ENCODE results near the gene EIF4E1B. TPM values are rescaled to one million over a fixed set of nuclear protein-coding genes. Genes with fewer than 3 reads are reported as not detected.

EIF4E1B gene
- polyA plus RNA-seq, 1 donor from 2014 or later, result 0.82 TPM

DNA sequence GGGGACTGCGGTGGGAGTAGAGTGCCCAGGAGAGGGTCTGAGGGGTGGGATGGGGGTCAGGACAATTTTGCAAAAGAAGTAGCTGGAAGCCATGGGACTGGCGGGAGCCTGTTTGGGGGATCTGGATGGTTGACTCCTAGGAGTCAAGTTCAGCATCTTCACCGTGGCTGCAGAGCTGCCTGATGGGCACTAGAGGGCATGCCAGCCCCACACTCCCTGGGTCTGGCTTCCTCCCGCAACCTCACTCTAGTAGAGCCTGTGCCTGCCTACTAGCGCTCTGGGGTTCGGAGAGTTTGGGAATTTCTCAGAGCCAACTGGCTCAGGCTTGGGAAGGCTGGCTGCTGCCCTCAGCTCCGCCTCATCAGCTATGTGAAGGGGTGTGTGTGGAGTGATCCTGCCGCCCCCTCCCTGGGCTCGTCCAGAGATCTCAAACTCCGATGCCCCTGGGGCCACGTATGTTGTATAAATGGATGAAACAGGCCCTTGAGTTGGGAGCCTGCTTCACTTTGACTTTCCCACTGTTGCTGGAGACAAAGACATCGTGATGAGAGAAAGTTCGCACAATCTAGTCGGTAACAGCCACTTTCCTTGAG is 27.6 kb downstream of the EIF4E1B start:
- no peaks in the 10 kb centered on the region for H3F3A ChIP-seq (ENCODE audit: insufficient read depth, low read length, poor library complexity, severe bottlenecking)
- H3K79me2 ChIP-seq (replicated peaks; ENCODE audit: insufficient read depth, low read length), result no peaks in the 10 kb centered on the region
- no peak overlapping the region for H3K27ac ChIP-seq (ENCODE audit: low read length)
- H3K9ac ChIP-seq (ENCODE audit: low read length), result no peak overlapping the region
- H3K27me3 ChIP-seq (ENCODE audit: insufficient read depth, low read depth, low read length), result no peaks in the 10 kb centered on the region
- H3K36me3 ChIP-seq (ENCODE audit: insufficient read depth, low read length), result no peaks in the 10 kb centered on the region
- no peaks in the 10 kb centered on the region for H4K20me1 ChIP-seq (ENCODE audit: insufficient read depth)
- H3K9me3 ChIP-seq (ENCODE audit: low read length), result no peaks in the 10 kb centered on the region
- H2AFZ ChIP-seq (ENCODE audit: low read depth, low read length), result no peak overlapping the region
- no peak overlapping the region for H3K4me3 ChIP-seq (ENCODE audit: low read length)
- H3K4me2 ChIP-seq (ENCODE audit: low read length), result no peak overlapping the region
- H3K9me2 ChIP-seq (ENCODE audit: insufficient read depth, low read length), result no peaks in the 10 kb centered on the region
- no peak for TF ChIP-seq EP300 (conservative IDR thresholded peaks at IDR 0.05; ENCODE audit: poor library complexity, severe bottlenecking)
- TF ChIP-seq, protein P1, sequence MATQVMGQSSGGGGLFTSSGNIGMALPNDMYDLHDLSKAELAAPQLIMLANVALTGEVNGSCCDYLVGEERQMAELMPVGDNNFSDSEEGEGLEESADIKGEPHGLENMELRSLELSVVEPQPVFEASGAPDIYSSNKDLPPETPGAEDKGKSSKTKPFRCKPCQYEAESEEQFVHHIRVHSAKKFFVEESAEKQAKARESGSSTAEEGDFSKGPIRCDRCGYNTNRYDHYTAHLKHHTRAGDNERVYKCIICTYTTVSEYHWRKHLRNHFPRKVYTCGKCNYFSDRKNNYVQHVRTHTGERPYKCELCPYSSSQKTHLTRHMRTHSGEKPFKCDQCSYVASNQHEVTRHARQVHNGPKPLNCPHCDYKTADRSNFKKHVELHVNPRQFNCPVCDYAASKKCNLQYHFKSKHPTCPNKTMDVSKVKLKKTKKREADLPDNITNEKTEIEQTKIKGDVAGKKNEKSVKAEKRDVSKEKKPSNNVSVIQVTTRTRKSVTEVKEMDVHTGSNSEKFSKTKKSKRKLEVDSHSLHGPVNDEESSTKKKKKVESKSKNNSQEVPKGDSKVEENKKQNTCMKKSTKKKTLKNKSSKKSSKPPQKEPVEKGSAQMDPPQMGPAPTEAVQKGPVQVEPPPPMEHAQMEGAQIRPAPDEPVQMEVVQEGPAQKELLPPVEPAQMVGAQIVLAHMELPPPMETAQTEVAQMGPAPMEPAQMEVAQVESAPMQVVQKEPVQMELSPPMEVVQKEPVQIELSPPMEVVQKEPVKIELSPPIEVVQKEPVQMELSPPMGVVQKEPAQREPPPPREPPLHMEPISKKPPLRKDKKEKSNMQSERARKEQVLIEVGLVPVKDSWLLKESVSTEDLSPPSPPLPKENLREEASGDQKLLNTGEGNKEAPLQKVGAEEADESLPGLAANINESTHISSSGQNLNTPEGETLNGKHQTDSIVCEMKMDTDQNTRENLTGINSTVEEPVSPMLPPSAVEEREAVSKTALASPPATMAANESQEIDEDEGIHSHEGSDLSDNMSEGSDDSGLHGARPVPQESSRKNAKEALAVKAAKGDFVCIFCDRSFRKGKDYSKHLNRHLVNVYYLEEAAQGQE (IDR thresholded peaks at IDR 0.05; ENCODE audit: borderline replicate concordance), result no peak
- no peak for TF ChIP-seq POLR2AphosphoS5 (IDR thresholded peaks at IDR 0.05)
- TF ChIP-seq TAF1 (IDR thresholded peaks at IDR 0.05; ENCODE audit: low read depth), result no peak
- TF ChIP-seq SMC3 (conservative IDR thresholded peaks at IDR 0.05; ENCODE audit: poor library complexity), result peak; percentile 95
- TF ChIP-seq, protein P2, sequence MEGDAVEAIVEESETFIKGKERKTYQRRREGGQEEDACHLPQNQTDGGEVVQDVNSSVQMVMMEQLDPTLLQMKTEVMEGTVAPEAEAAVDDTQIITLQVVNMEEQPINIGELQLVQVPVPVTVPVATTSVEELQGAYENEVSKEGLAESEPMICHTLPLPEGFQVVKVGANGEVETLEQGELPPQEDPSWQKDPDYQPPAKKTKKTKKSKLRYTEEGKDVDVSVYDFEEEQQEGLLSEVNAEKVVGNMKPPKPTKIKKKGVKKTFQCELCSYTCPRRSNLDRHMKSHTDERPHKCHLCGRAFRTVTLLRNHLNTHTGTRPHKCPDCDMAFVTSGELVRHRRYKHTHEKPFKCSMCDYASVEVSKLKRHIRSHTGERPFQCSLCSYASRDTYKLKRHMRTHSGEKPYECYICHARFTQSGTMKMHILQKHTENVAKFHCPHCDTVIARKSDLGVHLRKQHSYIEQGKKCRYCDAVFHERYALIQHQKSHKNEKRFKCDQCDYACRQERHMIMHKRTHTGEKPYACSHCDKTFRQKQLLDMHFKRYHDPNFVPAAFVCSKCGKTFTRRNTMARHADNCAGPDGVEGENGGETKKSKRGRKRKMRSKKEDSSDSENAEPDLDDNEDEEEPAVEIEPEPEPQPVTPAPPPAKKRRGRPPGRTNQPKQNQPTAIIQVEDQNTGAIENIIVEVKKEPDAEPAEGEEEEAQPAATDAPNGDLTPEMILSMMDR (IDR thresholded peaks at IDR 0.05; ENCODE audit: poor library complexity, severe bottlenecking), result peak; percentile 91
- TF ChIP-seq RAD21 (conservative IDR thresholded peaks at IDR 0.05), result peak; percentile 94
- no peak for TF ChIP-seq EZH2 (IDR thresholded peaks at IDR 0.05; ENCODE audit: borderline replicate concordance, insufficient read depth, low read length, poor library complexity, severe bottlenecking)
- no peak for TF ChIP-seq MXI1 (conservative IDR thresholded peaks at IDR 0.05; ENCODE audit: poor library complexity, severe bottlenecking)

DNA sequence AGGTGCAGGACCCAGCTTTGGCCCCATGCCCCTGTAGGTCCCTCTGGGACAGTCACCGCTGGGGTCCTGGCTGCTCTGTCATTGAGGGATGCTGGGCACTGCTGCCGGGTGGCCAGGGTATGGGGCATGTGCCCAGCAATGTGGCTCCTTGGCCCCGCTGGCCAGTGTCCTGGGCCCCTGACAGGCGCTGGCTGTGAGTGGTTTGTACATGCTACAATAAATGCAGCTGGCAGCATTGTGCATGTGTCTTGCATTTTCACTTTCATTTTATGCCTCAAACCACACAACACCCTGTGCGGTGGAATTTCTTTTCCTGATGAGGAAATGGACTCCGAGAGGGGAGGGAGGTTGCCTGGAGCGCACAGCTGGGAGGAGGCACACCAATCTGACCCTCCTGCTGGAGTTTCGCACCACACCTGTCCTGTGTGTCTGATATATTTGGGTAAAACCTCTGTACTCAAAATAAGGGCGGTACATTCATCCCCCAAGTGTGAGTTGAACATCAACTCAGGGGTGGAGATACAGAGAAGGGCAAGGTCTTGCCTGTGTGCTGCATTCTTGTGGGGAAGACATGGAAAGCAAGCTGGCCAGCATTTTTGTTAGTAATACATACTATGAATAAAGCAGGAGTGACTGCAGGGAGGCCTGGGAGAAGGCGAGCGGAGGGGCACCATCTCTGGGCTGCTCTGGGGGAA is 28.5 kb downstream of the EIF4E1B start:
- Histone ChIP-seq H3K9me3 (ENCODE audit: low read length) (no peaks in the 10 kb centered on the region), H3K36me3 (ENCODE audit: insufficient read depth, low read length) (no peaks in the 10 kb centered on the region), H2AFZ (ENCODE audit: low read depth, low read length) (no peak overlapping the region), H4K20me1 (ENCODE audit: insufficient read depth) (no peaks in the 10 kb centered on the region), H3F3A (ENCODE audit: insufficient read depth, low read length, poor library complexity, severe bottlenecking) (no peaks in the 10 kb centered on the region), H3K9ac (ENCODE audit: low read length) (no peak overlapping the region), H3K27ac (ENCODE audit: low read length) (no peak overlapping the region), H3K79me2 (replicated peaks; ENCODE audit: insufficient read depth, low read length) (no peaks in the 10 kb centered on the region), H3K9me2 (ENCODE audit: insufficient read depth, low read length) (no peaks in the 10 kb centered on the region), H3K4me2 (ENCODE audit: low read length) (no peak overlapping the region), H3K4me3 (ENCODE audit: low read length) (no peak overlapping the region), H3K27me3 (ENCODE audit: insufficient read depth, low read depth, low read length) (no peaks in the 10 kb centered on the region)
- TF ChIP-seq RAD21 (conservative IDR thresholded peaks at IDR 0.05), result no peak
- TF ChIP-seq, protein P2 (IDR thresholded peaks at IDR 0.05; ENCODE audit: poor library complexity, severe bottlenecking), result no peak
- TF ChIP-seq SMC3 (conservative IDR thresholded peaks at IDR 0.05; ENCODE audit: poor library complexity), result no peak
- TF ChIP-seq, protein P1 (IDR thresholded peaks at IDR 0.05; ENCODE audit: borderline replicate concordance), result no peak
- TF ChIP-seq EP300 (conservative IDR thresholded peaks at IDR 0.05; ENCODE audit: poor library complexity, severe bottlenecking), result no peak
- TF ChIP-seq POLR2AphosphoS5 (IDR thresholded peaks at IDR 0.05), result no peak
- no peak for TF ChIP-seq TAF1 (IDR thresholded peaks at IDR 0.05; ENCODE audit: low read depth)
- TF ChIP-seq MXI1 (conservative IDR thresholded peaks at IDR 0.05; ENCODE audit: poor library complexity, severe bottlenecking), result no peak
- no peak for TF ChIP-seq EZH2 (IDR thresholded peaks at IDR 0.05; ENCODE audit: borderline replicate concordance, insufficient read depth, low read length, poor library complexity, severe bottlenecking)

All from neural cell (in vitro differentiated cells).